NCI-H2107 treated with DMSO at 0.1 percent for 48 hours (cell line): ENCODE results near the gene TCEAL6.
A peak's percentile ranks its signal among the peaks of the same experiment; 100 is the strongest.
"Not testable (repeated sequence)": the region's sequence is repeated elsewhere in the genome, so short reads cannot be mapped to it uniquely, and the experiment has no call there.

Experiments used
- DNase-seq: peaks from one replicate; lab custom pipeline; 2025; ENCODE audit not compliant: unreplicated experiment; lab: John Stamatoyannopoulos, UW

The TCEAL6 gene

GRCh38 chrX:102142274-102142673 is at the start of gene TCEAL6:
TSS of gene TCEAL6 (minus strand) at chrX:102142481.
- DNase-seq, result not testable (repeated sequence)

GRCh38 chrX:102185967-102186720 is 43.9 kb upstream of the TCEAL6 start:
- no peak for DNase-seq

GRCh38 chrX:102155806-102156179 is 13.5 kb upstream of the TCEAL6 start, which contains the start of gene BEX5:
TSS of gene BEX5 (minus strand) at chrX:102155977. CDS start at chrX:102154265, 1,712 bp downstream.
- DNase-seq, result peak; percentile 94

- DNase-seq, result peak; percentile 9
Observed at GRCh38 chrX:102154900-102155805, 12.9 kb upstream of the TCEAL6 start.

GRCh38 chrX:102154218-102154860 is 12.1 kb upstream of the TCEAL6 start:
- DNase-seq, result peak; percentile 25

- not testable (repeated sequence) for DNase-seq
Observed at GRCh38 chrX:102141631-102142030, 650 bp downstream of the TCEAL6 start.

GRCh38 chrX:102140876-102141275 is 1.4 kb downstream of the TCEAL6 start:
- not testable (repeated sequence) for DNase-seq

GRCh38 chrX:102138064-102138463 is 4.2 kb downstream of the TCEAL6 start:
- DNase-seq, result no peak

GRCh38 chrX:102129473-102129872 is 12.8 kb downstream of the TCEAL6 start:
- no peak for DNase-seq

GRCh38 chrX:102126863-102127262 is 15.4 kb downstream of the TCEAL6 start:
- no peak for DNase-seq

- not testable (repeated sequence) for DNase-seq
Observed at GRCh38 chrX:102126080-102126818, 16.0 kb downstream of the TCEAL6 start.

GRCh38 chrX:102125436-102125835 is 16.8 kb downstream of the TCEAL6 start, which contains the start of gene TCEAL2:
TSS of gene TCEAL2 (plus strand) at chrX:102125679. CDS start at chrX:102126831, 1,152 bp downstream.
- DNase-seq, result peak; percentile 8

GRCh38 chrX:102125014-102125413 is 17.3 kb downstream of the TCEAL6 start:
- DNase-seq, result not testable (repeated sequence)

- DNase-seq, result no peak
Observed at GRCh38 chrX:102115748-102116147, 26.5 kb downstream of the TCEAL6 start.

GRCh38 chrX:102113367-102113766 is 28.9 kb downstream of the TCEAL6 start:
- no peak for DNase-seq
